Testis (tissue), 3 donors: ENCODE results near the gene GRM3. TPM values are rescaled to one million over a fixed set of nuclear protein-coding genes. Genes with fewer than 3 reads are reported as not detected.

Source experiments
- DNase-seq: peaks from one replicate; pipeline ENCODE4 v3.0.0-alpha.2; 2019
- H3K27ac ChIP-seq, 2 donors: fragments of 200-600 bp; sonication (generic); one replicate each; pipeline ENCODE4 v1.5.1; 2019
- H3K27me3 ChIP-seq: fragments of 200-600 bp; sonication (generic); one replicate; pipeline ENCODE4 v1.5.1; 2019
- H3K36me3 ChIP-seq: fragments of 200-600 bp; sonication (generic); one replicate; pipeline ENCODE4 v1.5.1; 2017; ENCODE audit warnings: low read depth; ENCODE audit errors: missing control alignments
- H3K4me1 ChIP-seq: fragments of 200-600 bp; sonication (generic); one replicate; pipeline ENCODE4 v1.5.1; 2019
- H3K4me3 ChIP-seq, 2 donors: fragments of 200-600 bp; sonication (generic); one replicate each; pipeline ENCODE4 v1.5.1; 2017 to 2019
- H3K9me3 ChIP-seq: fragments of 200-600 bp; sonication (generic); one replicate; pipeline ENCODE4 v1.5.1; 2017
- CTCF ChIP-seq, 3 experiments: fragments of 450-650 bp in 2 of 3; fragments of 200-600 bp in 1 of 3; sonication (generic) in 1 of 3; IDR thresholded peaks; one replicate each; pipeline ENCODE4 v1.5.1; 2016 to 2019; ENCODE audit warnings: antibody characterized with exemption in 3 of 3, mild to moderate bottlenecking in 2 of 3, moderate library complexity in 1 of 3
- POLR2A ChIP-seq: fragments of 450-650 bp; IDR thresholded peaks from one replicate; pipeline ENCODE4 v1.6.1; 2017; ENCODE audit warnings: antibody characterized with exemption, mild to moderate bottlenecking, moderate library complexity
- WGBS, 2 donors: methylation state at CpG; one replicate each; pipeline ENCODE4 v1.1.5; 2018; 5-methylcytosine and 5-hydroxymethylcytosine counted together
- intact Hi-C: fragments of 100-400 bp; cut with DNase I; formaldehyde crosslinking; loops from one replicate; pipeline ENCODE4 v1.15.1; 2023; ENCODE audit warnings: low total_unique reads
- polyA plus RNA-seq: library from polyadenylated mRNA; stranded (reverse); fragments of 350-450 nt; fragmentation: Illumina TruSeq; extraction: RNeasy Lipid Tissue Mini Kit (QIAGEN cat#74804); gene quantifications from one replicate; pipeline ENCODE4 v1.2.3, GENCODE V29; 2014; ENCODE audit warnings: low read depth, low replicate concordance; ENCODE audit not compliant: insufficient read depth
- total RNA-seq, 2 donors: library from RNA; depleted of rRNA; stranded (reverse); fragments of >200 nt; gene quantifications; one replicate each; pipeline ENCODE4 v1.2.3, GENCODE V29; 2016

GRM3 gene
- total and polyA plus RNA-seq, 3 donors from 2014 or later, result 0.12 to 0.47 (median 0.29) TPM

DNA sequence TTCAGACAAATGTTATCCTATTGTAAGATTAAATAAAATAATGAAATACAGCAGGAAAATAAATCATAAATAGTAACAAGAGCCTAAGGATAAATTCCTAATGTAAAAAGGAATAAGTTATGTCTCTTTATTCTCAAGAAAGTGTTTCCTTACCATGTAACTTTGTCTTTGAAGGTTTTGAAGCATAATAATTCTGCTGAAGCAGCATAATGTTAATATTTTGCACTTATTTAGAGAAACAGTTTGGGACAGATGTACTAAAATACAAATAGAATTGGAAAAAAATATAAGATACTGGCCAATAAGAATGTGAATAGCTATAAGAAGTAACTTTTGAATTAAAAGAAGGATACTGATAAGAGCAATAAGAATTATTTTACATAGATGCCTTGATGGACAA lies 45.7 kb downstream of the GRM3 start:
- intact Hi-C loops, result no loop called here
- Histone ChIP-seq H3K4me3 (no peak overlapping the region), H3K36me3 (no peaks in the 10 kb centered on the region), H3K27me3 (no peaks in the 10 kb centered on the region), H3K9me3 (no peaks in the 10 kb centered on the region), H3K4me1 (no peaks in the 10 kb centered on the region), H3K27ac (no peak overlapping the region)
- no peak for TF ChIP-seq POLR2A
- no peak for TF ChIP-seq CTCF (IDR thresholded peaks at IDR 0.05)
- no peak for DNase-seq

GRCh38 chr7:86692755-86693154 lies 49.0 kb downstream of the GRM3 start:
- Histone ChIP-seq H3K27me3 (no peaks in the 10 kb centered on the region), H3K36me3 (no peaks in the 10 kb centered on the region), H3K4me1 (no peaks in the 10 kb centered on the region), H3K27ac (no peak overlapping the region), H3K9me3 (no peaks in the 10 kb centered on the region), H3K4me3 (no peak overlapping the region)
- intact Hi-C loops, result no loop called here
- 80 to 85% methylated on average over 2 of the region's 2 CpGs for WGBS, 2 donors
- no peak for DNase-seq
- TF ChIP-seq POLR2A (no peak), CTCF (IDR thresholded peaks at IDR 0.05) (no peak)

- Histone ChIP-seq H3K27ac (no peak overlapping the region), H3K9me3 (no peaks in the 10 kb centered on the region), H3K4me3 (no peak overlapping the region), H3K36me3 (no peaks in the 10 kb centered on the region), H3K27me3 (no peaks in the 10 kb centered on the region), H3K4me1 (no peaks in the 10 kb centered on the region)
- TF ChIP-seq POLR2A (no peak), CTCF (IDR thresholded peaks at IDR 0.05) (no peak)
- WGBS, 2 donors, result 81% methylated on average over 1 of the region's 1 CpG
- no peak for DNase-seq
- intact Hi-C loops, result no loop called here
Measured at GRCh38 chr7:86706406-86706805, 62.7 kb downstream of the GRM3 start.

DNA sequence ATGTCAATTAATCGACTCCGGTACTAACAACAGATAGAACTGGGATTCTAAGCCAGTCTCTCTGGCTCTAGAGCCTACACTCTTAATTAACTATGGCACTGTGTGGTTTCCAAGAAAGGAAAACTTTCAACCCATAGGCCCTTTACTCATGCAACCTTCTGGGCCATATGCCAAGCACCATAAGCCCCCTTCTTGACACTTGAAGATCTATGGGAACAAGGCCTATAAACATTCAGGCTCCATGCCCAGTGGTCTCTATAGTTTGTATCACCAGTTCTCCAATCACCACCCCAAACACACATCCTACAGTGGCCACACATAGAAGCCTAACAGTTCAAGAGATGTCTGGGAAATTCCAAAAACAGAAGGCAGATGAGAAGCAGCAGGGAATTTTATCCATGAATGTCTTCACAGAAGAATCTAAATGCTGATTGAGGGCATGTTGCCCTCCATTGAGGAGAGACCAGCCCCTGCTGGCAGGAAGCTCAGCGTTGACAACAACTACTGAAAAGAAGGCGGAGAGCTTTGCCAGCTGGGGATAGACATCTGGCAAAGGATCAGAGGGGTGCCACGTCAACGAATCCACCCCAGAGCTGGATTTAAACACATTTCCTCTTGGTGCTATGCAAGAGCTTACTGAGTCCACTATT lies 64.4 kb downstream of the GRM3 start:
- intact Hi-C loops, result no loop called here
- H3K36me3 ChIP-seq, result no peaks in the 10 kb centered on the region
- no peak overlapping the region for H3K4me3 ChIP-seq
- TF ChIP-seq POLR2A (no peak), CTCF (IDR thresholded peaks at IDR 0.05) (no peak)
- H3K9me3 ChIP-seq, result no peaks in the 10 kb centered on the region
- DNase-seq, result no peak
- no peaks in the 10 kb centered on the region for H3K27me3 ChIP-seq
- H3K27ac ChIP-seq, result no peak overlapping the region
- H3K4me1 ChIP-seq, result no peaks in the 10 kb centered on the region
- 63 to 77% methylated on average over 6 of the region's 6 CpGs for WGBS, 2 donors

DNA sequence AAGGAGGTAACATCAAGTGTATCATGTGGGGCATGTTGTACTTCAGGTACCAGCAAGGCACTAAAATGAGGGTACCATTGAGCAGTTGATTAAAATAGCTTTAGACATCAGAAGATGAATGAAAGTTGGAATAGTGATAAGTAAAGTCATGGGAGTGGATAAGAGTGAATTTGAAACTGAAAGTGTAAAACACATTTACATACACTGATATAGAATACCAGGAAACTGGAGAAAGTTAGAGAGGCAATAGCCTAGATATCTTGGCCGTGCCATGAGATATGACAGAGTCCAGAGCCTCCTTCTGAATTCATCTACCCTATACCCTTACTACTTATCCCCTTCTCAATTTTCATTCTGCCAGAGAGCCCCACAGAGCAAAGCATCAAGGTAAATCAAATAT lies 76.6 kb downstream of the GRM3 start:
- H3K4me1 ChIP-seq, result no peaks in the 10 kb centered on the region
- no peak for DNase-seq
- no peaks in the 10 kb centered on the region for H3K36me3 ChIP-seq
- intact Hi-C loops, result no loop called here
- H3K9me3 ChIP-seq, result no peaks in the 10 kb centered on the region
- WGBS, 2 donors, result 91 to 92% methylated on average over 1 of the region's 1 CpG
- no peak for TF ChIP-seq POLR2A
- no peak for TF ChIP-seq CTCF (IDR thresholded peaks at IDR 0.05)
- no peaks in the 10 kb centered on the region for H3K27me3 ChIP-seq
- H3K27ac ChIP-seq, result no peak overlapping the region
- H3K4me3 ChIP-seq, result no peak overlapping the region
